Body of pancreas (tissue), 4 donors: ENCODE results near the gene GMPR.

Source experiments
- POLR2A ChIP-seq, 3 donors: fragments of 450-650 bp; IDR thresholded peaks; one replicate each; pipeline ENCODE4 v1.6.1; 2016; ENCODE audit warnings: antibody characterized with exemption in 3 of 3, mild to moderate bottlenecking in 2 of 3
- TF ChIP-seq, protein P1 (sequence below), 7 experiments: fragments of 450-650 bp in 4 of 7; fragments of 200-600 bp in 3 of 7; sonication (generic) in 3 of 7; IDR thresholded peaks; one replicate each; pipeline ENCODE4 v1.5.1; 2016 to 2019; ENCODE audit warnings: antibody characterized with exemption in 7 of 7

DNA sequence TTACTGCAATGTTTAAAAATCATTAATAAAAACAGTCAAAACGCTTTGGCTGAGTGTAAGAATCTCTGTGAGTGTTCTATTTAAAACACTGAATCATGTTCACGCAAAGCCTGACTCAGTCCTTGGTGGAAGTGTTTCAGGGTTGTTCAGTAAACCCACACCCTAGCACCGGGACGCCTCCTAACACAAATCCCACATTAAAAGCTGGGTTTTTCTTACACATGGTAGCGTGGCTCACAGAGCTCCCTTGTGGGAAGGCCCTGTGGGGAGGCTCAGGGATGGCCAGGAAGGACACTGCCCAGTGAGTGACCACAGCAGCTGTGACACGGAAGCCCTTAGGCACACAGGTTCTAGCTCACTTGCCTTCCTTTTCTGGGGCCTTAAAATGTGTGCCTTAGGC is 80.2 kb downstream of the GMPR start:
- TF ChIP-seq, protein P1, sequence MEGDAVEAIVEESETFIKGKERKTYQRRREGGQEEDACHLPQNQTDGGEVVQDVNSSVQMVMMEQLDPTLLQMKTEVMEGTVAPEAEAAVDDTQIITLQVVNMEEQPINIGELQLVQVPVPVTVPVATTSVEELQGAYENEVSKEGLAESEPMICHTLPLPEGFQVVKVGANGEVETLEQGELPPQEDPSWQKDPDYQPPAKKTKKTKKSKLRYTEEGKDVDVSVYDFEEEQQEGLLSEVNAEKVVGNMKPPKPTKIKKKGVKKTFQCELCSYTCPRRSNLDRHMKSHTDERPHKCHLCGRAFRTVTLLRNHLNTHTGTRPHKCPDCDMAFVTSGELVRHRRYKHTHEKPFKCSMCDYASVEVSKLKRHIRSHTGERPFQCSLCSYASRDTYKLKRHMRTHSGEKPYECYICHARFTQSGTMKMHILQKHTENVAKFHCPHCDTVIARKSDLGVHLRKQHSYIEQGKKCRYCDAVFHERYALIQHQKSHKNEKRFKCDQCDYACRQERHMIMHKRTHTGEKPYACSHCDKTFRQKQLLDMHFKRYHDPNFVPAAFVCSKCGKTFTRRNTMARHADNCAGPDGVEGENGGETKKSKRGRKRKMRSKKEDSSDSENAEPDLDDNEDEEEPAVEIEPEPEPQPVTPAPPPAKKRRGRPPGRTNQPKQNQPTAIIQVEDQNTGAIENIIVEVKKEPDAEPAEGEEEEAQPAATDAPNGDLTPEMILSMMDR (IDR thresholded peaks at IDR 0.05) = no peak
- TF ChIP-seq POLR2A (IDR thresholded peaks at IDR 0.05) = no peak
